OCI-LY7 (cell line): ENCODE data around the gene COL25A1. TPM values are rescaled to one million over a fixed set of nuclear protein-coding genes. Genes with fewer than 3 reads are reported as not detected.
"Not testable (repeated sequence)": the region's sequence is repeated elsewhere in the genome, so short reads cannot be mapped to it uniquely, and the experiment has no call there.

Source experiments
- BruUV-seq: library from RNA; stranded (reverse); fragments of 400-500 nt; replicated peaks from 2 replicates; lab custom pipeline; 2021; lab: Mats Ljungman, UMichigan
- CTCF ChIA-PET: fragments of 300-600 bp; sonication (Branson Sonifier 250); formaldehyde crosslinking; loops from one replicate; lab custom pipeline; 2022; ENCODE audit warnings: antibody characterized with exemption; ENCODE audit not compliant: unreplicated experiment; lab: Charles Lee
- POLR2A ChIA-PET: fragments of 300-600 bp; sonication (Branson Sonifier 250); formaldehyde crosslinking; loops from one replicate; lab custom pipeline; 2022; ENCODE audit warnings: antibody characterized with exemption; lab: Charles Lee
- DNase-seq: peaks from one replicate; pipeline ENCODE4 v3.0.0-alpha.2; 2015; ENCODE audit warnings: low spot score
- H2AFZ ChIP-seq: fragments of 200-600 bp; sonication (generic), shearing (Covaris generic); 2 replicates; pipeline ENCODE4 v1.6.1; 2014; ENCODE audit warnings: mild to moderate bottlenecking, antibody characterized with exemption, low read length, moderate library complexity
- H3K27ac ChIP-seq: fragments of 200-600 bp; sonication (generic); 2 replicates; pipeline ENCODE4 v1.5.1; 2014; ENCODE audit warnings: mixed run types, low read depth, mild to moderate bottlenecking, moderate library complexity, low read length, inconsistent platforms; ENCODE audit not compliant: poor library complexity, severe bottlenecking
- H3K36me3 ChIP-seq: fragments of 200-600 bp; sonication (generic); 2 replicates; pipeline ENCODE4 v1.6.1; 2014; ENCODE audit warnings: mild to moderate bottlenecking, antibody characterized with exemption, low read length, moderate library complexity, mixed read lengths; ENCODE audit not compliant: insufficient read depth
- H3K4me1 ChIP-seq: fragments of 200-600 bp; sonication (generic); 2 replicates; pipeline ENCODE4 v1.5.1; 2014; ENCODE audit warnings: mild to moderate bottlenecking, low read length; ENCODE audit not compliant: insufficient read depth, poor library complexity, severe bottlenecking
- H3K4me2 ChIP-seq: fragments of 200-600 bp; sonication (generic); 2 replicates; pipeline ENCODE4 v1.6.1; 2014; ENCODE audit warnings: mild to moderate bottlenecking, low read length
- H3K4me3 ChIP-seq: fragments of 200-600 bp; sonication (generic); 2 replicates; pipeline ENCODE4 v1.5.1; 2014; ENCODE audit warnings: mild to moderate bottlenecking, low read depth, low read length; ENCODE audit not compliant: poor library complexity, severe bottlenecking
- H3K79me2 ChIP-seq: fragments of 200-600 bp; sonication (generic); 2 replicates; pipeline ENCODE4 v1.6.1; 2016; ENCODE audit warnings: low read depth, mild to moderate bottlenecking, low read length, moderate library complexity, mixed read lengths; ENCODE audit not compliant: insufficient read depth
- H3K9me2 ChIP-seq: fragments of 200-600 bp; sonication (generic); 2 replicates; pipeline ENCODE4 v1.6.1; 2016; ENCODE audit warnings: mild to moderate bottlenecking, low read length, mixed read lengths; ENCODE audit not compliant: insufficient read depth
- H3K9me3 ChIP-seq: fragments of 200-600 bp; sonication (generic); 2 replicates; pipeline ENCODE4 v1.6.1; 2014; ENCODE audit warnings: mild to moderate bottlenecking, mixed run types, low read length, mixed read lengths
- H4K20me1 ChIP-seq: fragments of 200-600 bp; sonication (generic); 2 replicates; pipeline ENCODE4 v1.6.1; 2014; ENCODE audit warnings: mild to moderate bottlenecking, antibody characterized with exemption, low read length, moderate library complexity, mixed read lengths; ENCODE audit not compliant: insufficient read depth
- CTCF ChIP-seq: fragments of 200-600 bp; sonication (generic); conservative IDR thresholded peaks from 2 replicates; pipeline ENCODE4 v1.5.1; 2014; ENCODE audit warnings: mild to moderate bottlenecking, antibody characterized with exemption, low read length, moderate library complexity, mixed read lengths
- EZH2phosphoT487 ChIP-seq: fragments of 200-600 bp; sonication (generic); IDR thresholded peaks from 2 replicates; pipeline ENCODE4 v1.6.1; 2018; ENCODE audit warnings: low read depth, borderline replicate concordance, mild to moderate bottlenecking, mixed run types, antibody characterized with exemption, low read length, moderate library complexity, mixed read lengths
- intact Hi-C: fragments of 100-400 bp; cut with micrococcal nuclease; formaldehyde crosslinking; loops from one replicate; pipeline ENCODE4 v1.10.0; 2022; ENCODE audit not compliant: unreplicated experiment
- total RNA-seq, 2 experiments: library from RNA; depleted of rRNA in 1 of 2; stranded (reverse); fragments of >200 nt in 1 of 2; shearing (Covaris generic) in 1 of 2; gene quantifications; 2 replicates each; pipeline ENCODE4 v1.2.3, GENCODE V29; 2014 to 2022

Gene COL25A1
- total RNA-seq, 2 experiments from 2014 or later = not detected

GRCh38 chr4:108988464-108989195, 313.8 kb downstream of the COL25A1 start:
- Histone ChIP-seq H3K4me1 (no peaks in the 10 kb centered on the region), H4K20me1 (no peaks in the 10 kb centered on the region), H3K79me2 (no peaks in the 10 kb centered on the region), H3K27ac (no peak overlapping the region), H2AFZ (no peak overlapping the region), H3K9me2 (no peaks in the 10 kb centered on the region), H3K9me3 (no peaks in the 10 kb centered on the region), H3K36me3 (no peaks in the 10 kb centered on the region), H3K4me3 (no peak overlapping the region), H3K4me2 (no peak overlapping the region)
- TF ChIP-seq EZH2phosphoT487 = no peak
- no peak for TF ChIP-seq CTCF
- no peak for DNase-seq
- ChIA-PET CTCF (no interaction called here), POLR2A (no interaction called here)
- BruUV-seq = no TSS peak
- intact Hi-C loops = no loop called here

GRCh38 chr4:108984495-108984894, 318.0 kb downstream of the COL25A1 start:
- H2AFZ ChIP-seq, H3K79me2 ChIP-seq, H3K9me3 ChIP-seq, H3K36me3 ChIP-seq, H3K9me2 ChIP-seq, H3K4me1 ChIP-seq, CTCF ChIA-PET, BruUV-seq, DNase-seq, H3K27ac ChIP-seq, H4K20me1 ChIP-seq, H3K4me2 ChIP-seq, H3K4me3 ChIP-seq, intact Hi-C loops: not testable (repeated sequence)
- POLR2A ChIA-PET = interaction anchor here (0.6 kb wide), 1 partner anchor 104 kb away, joined by 4 read pairs; no protein-coding TSS in a partner anchor

- H3K27ac ChIP-seq = no peak overlapping the region
- ChIA-PET CTCF (no interaction called here), POLR2A (interaction anchor here (1.1 kb wide), 1 partner anchor 49 kb away, joined by 3 read pairs; no protein-coding TSS in a partner anchor)
- DNase-seq = no peak
- no peaks in the 10 kb centered on the region for H3K79me2 ChIP-seq
- intact Hi-C loops = no loop called here
- no peak overlapping the region for H3K4me3 ChIP-seq
- no peaks in the 10 kb centered on the region for H3K9me3 ChIP-seq
- BruUV-seq = no TSS peak
- H3K4me2 ChIP-seq = no peak overlapping the region
- no peak for TF ChIP-seq EZH2phosphoT487
- no peak for TF ChIP-seq CTCF
- H2AFZ ChIP-seq = no peak overlapping the region
- H3K9me2 ChIP-seq = no peaks in the 10 kb centered on the region
- H3K36me3 ChIP-seq = no peaks in the 10 kb centered on the region
- H4K20me1 ChIP-seq = no peaks in the 10 kb centered on the region
- H3K4me1 ChIP-seq = no peaks in the 10 kb centered on the region
Observed at GRCh38 chr4:108982402-108983185, 319.9 kb downstream of the COL25A1 start.
